Stomach (tissue), 9 donors: Measurements from ENCODE around the gene NPHP4. TPM values are rescaled to one million over a fixed set of nuclear protein-coding genes. Genes with fewer than 3 reads are reported as not detected.

Experiments used
- DNase-seq, 2 donors: peaks; one replicate each; pipeline versions ENCODE4 v3.0.0 to v3.0.0-alpha.2; 2013 to 2019
- H3K27ac ChIP-seq, 5 donors: fragments of 200-600 bp in 4 of 5; sonication (generic) in 4 of 5; one replicate each; pipeline ENCODE4 v1.5.1; 2013 to 2019; ENCODE audit warnings: mild to moderate bottlenecking in 1 of 5, moderate library complexity in 1 of 5
- H3K27me3 ChIP-seq, 3 donors: fragments of 200-600 bp; sonication (generic); one replicate each; pipeline ENCODE4 v1.5.1; 2017 to 2019; ENCODE audit warnings: mixed run types in 1 of 3
- H3K36me3 ChIP-seq, 4 donors: fragments of 200-600 bp; sonication (generic); 1 replicate in 3 of 4; 2 replicates in 1 of 4; pipeline ENCODE4 v1.5.1; 2016 to 2019
- H3K4me1 ChIP-seq, 4 donors: fragments of 200-600 bp; sonication (generic); one replicate each; pipeline ENCODE4 v1.5.1; 2016 to 2019
- H3K4me3 ChIP-seq, 4 donors: fragments of 200-600 bp; sonication (generic) in 3 of 4; one replicate each; pipeline ENCODE4 v1.5.1; 2016 to 2019; ENCODE audit warnings: mild to moderate bottlenecking in 1 of 4
- H3K9me3 ChIP-seq, 4 donors: fragments of 200-600 bp; sonication (generic); one replicate each; pipeline ENCODE4 v1.5.1; 2016 to 2019
- EP300 ChIP-seq: sonication (generic); formaldehyde crosslinking; IDR thresholded peaks from one replicate; pipeline ENCODE4 v1.6.1; 2017; ENCODE audit warnings: antibody characterized with exemption
- POLR2A ChIP-seq, 4 donors: fragments of 450-650 bp; IDR thresholded peaks; one replicate each; pipeline ENCODE4 v1.6.1; 2016; ENCODE audit warnings: antibody characterized with exemption in 4 of 4, control low read depth in 2 of 4, mild to moderate bottlenecking in 1 of 4, moderate library complexity in 1 of 4
- POLR2AphosphoS5 ChIP-seq, 3 donors: sonication (generic); formaldehyde crosslinking; IDR thresholded peaks; one replicate each; pipeline ENCODE4 v1.6.1; 2016; ENCODE audit warnings: antibody characterized with exemption in 3 of 3
- WGBS, 5 donors: extraction: QIAGEN DNeasy Blood & Tissue Kit in 3 of 5; methylation state at CpG; one replicate each; pipeline versions ENCODE4 v1.1.5 to v1.1.7; 2013 to 2018; 5-methylcytosine and 5-hydroxymethylcytosine counted together
- intact Hi-C: fragments of 100-400 bp; cut with DNase I; formaldehyde crosslinking; loops from one replicate; pipeline ENCODE4 v1.15.1; 2023; ENCODE audit warnings: low total_unique reads
- polyA plus RNA-seq, 3 donors: library from polyadenylated mRNA; stranded (reverse); fragments of 200-250 nt; gene quantifications; one replicate each; pipeline ENCODE4 v1.2.3, GENCODE V29; 2013
- total RNA-seq, 5 donors: library from RNA; depleted of rRNA; stranded (reverse); fragments of >200 nt; gene quantifications; one replicate each; pipeline versions ENCODE4 v1.1.0 to v1.2.3, GENCODE V29; 2014 to 2016
- TF ChIP-seq, protein P1 (sequence below), 7 experiments: fragments of 450-650 bp in 4 of 7; fragments of 200-600 bp in 3 of 7; sonication (generic) in 3 of 7; IDR thresholded peaks; one replicate each; pipeline ENCODE4 v1.5.1; 2016 to 2019; ENCODE audit warnings: antibody characterized with exemption in 7 of 7, control low read depth in 2 of 7, mild to moderate bottlenecking in 1 of 7
- donor health status: healthy with polysubstance abuse.
- donor health status: Bipolar disorder and iron deficiency.
- donor health status: healthy.

Gene NPHP4
- total and polyA plus RNA-seq, 8 donors: 1.9 to 29.7 (median 7.3) TPM

DNA sequence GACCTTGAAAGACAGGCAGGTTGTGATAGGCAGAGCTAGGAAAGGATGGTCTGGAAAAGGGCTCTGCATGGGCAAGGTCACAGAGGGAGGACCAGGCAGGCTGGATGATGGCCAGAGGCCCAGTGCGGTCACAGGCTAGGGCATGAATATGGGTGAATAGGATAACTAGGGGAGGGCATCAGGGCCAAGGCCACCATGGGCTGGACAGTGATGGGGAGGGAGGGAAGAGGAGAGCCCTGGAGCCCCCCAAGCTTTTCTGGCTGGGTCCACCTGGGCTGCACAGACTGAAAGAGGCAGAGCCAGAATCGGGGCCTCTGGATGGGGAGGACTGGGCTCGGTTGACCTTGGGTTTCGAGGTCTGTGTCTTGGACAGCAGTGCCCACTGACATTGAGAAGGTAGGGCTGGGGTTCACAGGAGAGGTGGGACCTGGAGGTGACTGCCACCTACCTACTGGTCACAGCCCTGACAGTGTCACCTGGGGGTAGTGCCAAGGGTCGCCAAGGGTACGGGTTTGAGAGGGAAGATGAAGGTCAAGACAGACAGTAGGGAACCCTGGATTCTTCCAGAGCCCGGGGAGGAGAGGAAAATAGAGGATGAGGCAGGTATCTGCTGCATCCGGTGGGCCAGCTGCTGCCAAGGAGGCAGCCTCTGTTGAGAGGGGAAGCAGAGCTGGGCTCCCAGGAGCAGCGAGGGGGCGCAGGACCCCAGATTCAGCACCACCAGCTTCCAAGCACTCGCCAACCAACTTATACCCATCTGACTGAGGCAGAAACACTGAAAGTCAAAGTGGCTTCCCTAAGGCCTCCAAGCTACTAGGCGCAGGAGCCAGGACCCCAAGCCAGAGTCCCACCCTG lies 6.1 kb upstream of the NPHP4 start:
- Histone ChIP-seq H3K4me1 (peaks cover 3 to 20% (median 6%) of the 10 kb centered on the region in 4 donors), H3K27me3 (peaks cover 0 to 24% (median 5%) of the 10 kb centered on the region in 3 donors), H3K36me3 (peaks cover 0 to 4% (median 0%) of the 10 kb centered on the region in 4 donors), H3K4me3 (no peak overlapping the region), H3K27ac (no peak overlapping the region), H3K9me3 (no peaks in the 10 kb centered on the region)
- intact Hi-C loops: loop anchor here (10.0 kb wide), 1 partner anchor 207 kb away; the partner anchor contains the start of gene RNF207
- TF ChIP-seq EP300 (no peak), POLR2AphosphoS5 (IDR thresholded peaks at IDR 0.05) (no peak), POLR2A (IDR thresholded peaks at IDR 0.05) (no peak)
- TF ChIP-seq, protein P1, sequence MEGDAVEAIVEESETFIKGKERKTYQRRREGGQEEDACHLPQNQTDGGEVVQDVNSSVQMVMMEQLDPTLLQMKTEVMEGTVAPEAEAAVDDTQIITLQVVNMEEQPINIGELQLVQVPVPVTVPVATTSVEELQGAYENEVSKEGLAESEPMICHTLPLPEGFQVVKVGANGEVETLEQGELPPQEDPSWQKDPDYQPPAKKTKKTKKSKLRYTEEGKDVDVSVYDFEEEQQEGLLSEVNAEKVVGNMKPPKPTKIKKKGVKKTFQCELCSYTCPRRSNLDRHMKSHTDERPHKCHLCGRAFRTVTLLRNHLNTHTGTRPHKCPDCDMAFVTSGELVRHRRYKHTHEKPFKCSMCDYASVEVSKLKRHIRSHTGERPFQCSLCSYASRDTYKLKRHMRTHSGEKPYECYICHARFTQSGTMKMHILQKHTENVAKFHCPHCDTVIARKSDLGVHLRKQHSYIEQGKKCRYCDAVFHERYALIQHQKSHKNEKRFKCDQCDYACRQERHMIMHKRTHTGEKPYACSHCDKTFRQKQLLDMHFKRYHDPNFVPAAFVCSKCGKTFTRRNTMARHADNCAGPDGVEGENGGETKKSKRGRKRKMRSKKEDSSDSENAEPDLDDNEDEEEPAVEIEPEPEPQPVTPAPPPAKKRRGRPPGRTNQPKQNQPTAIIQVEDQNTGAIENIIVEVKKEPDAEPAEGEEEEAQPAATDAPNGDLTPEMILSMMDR (IDR thresholded peaks at IDR 0.05): no peak
- 90 to 93% (median 91%) methylated on average over 10 to 12 of the region's 12 CpGs for WGBS, 5 donors
- no peak for DNase-seq

DNA sequence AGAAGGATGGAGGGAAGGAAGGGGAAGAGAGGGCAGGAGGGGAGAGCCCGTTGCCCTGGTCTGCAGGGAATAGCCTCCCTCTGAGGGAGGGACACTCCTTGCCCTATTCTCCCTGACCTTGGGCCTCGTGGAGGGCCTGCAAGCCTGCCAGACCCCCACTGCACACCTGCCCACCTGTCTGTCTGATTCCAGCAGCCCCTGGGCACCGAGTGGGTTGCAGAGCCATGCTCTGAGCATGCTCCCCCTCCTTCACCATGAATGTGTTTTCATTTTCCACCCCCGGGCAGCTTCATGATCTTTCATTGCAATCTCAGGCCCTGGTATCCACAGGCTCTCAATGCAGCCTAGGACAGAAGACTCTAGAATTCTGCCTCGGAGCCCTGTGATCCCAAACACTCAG lies 5.1 kb upstream of the NPHP4 start:
- no peak overlapping the region for H3K27ac ChIP-seq
- no peak overlapping the region for H3K4me3 ChIP-seq
- WGBS, 5 donors: 54 to 64% (median 63%) methylated on average over 5 of the region's 5 CpGs
- intact Hi-C loops: loop anchor here (10.0 kb wide), 1 partner anchor 207 kb away; the partner anchor contains the start of gene RNF207
- no peak for TF ChIP-seq POLR2AphosphoS5 (IDR thresholded peaks at IDR 0.05)
- no peak for TF ChIP-seq EP300
- TF ChIP-seq POLR2A (IDR thresholded peaks at IDR 0.05): no peak
- DNase-seq: no peak
- no peaks in the 10 kb centered on the region for H3K9me3 ChIP-seq
- H3K27me3 ChIP-seq: peaks cover 0 to 21% (median 7%) of the 10 kb centered on the region in 3 donors
- peaks cover 9 to 27% (median 13%) of the 10 kb centered on the region in 4 donors for H3K4me1 ChIP-seq
- H3K36me3 ChIP-seq: peaks cover 0 to 4% (median 0%) of the 10 kb centered on the region in 4 donors

DNA sequence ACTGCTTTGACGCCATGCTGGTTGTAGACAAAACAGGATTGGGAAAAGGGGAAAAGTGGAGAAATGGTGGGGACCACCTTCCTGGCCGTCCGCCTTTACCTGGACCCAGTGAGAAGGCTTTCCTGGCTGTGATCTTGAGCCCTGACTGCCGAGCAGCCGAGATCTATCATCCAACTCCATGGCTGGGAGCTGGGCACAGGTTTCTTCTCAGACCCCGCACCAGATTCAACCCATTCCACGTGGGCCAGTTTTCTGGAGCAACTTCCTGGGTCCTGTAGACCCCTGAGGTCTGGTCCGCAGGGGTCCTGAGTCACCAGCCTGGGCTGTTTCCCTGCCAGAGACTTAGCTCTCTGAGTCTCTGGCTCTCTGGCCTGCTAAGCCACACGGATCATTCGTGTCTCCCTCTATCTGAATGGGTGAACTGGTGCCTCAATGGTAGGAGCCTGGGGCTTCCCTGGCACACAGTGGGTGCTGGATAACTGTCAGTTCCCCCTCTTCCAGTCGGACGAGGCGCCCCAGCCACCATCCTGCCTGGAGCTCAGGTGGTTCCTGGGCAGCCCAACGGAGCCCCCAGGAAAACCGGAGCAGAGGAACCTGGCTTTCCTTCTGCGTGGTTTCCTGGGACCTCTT lies 4.5 kb upstream of the NPHP4 start:
- Histone ChIP-seq H3K4me3 (no peak overlapping the region), H3K4me1 (peaks cover 9 to 27% (median 15%) of the 10 kb centered on the region in 4 donors), H3K27ac (no peak overlapping the region), H3K9me3 (no peaks in the 10 kb centered on the region), H3K27me3 (peaks cover 0 to 21% (median 7%) of the 10 kb centered on the region in 3 donors), H3K36me3 (peaks cover 0 to 4% (median 0%) of the 10 kb centered on the region in 4 donors)
- DNase-seq: no peak
- intact Hi-C loops: loop anchor here (10.0 kb wide), 1 partner anchor 208 kb away; the partner anchor contains the start of gene RNF207
- WGBS, 5 donors: 79 to 89% (median 83%) methylated on average over 16 of the region's 16 CpGs
- TF ChIP-seq, protein P1 (IDR thresholded peaks at IDR 0.05): no peak
- TF ChIP-seq EP300: no peak
- TF ChIP-seq POLR2AphosphoS5 (IDR thresholded peaks at IDR 0.05): no peak
- TF ChIP-seq POLR2A (IDR thresholded peaks at IDR 0.05): no peak

GRCh38 chr1:5995871-5996630 lies 3.8 kb upstream of the NPHP4 start:
- no peak overlapping the region for H3K4me3 ChIP-seq
- H3K27ac ChIP-seq: no peak overlapping the region
- no peaks in the 10 kb centered on the region for H3K9me3 ChIP-seq
- H3K4me1 ChIP-seq: peaks cover 12 to 33% (median 21%) of the 10 kb centered on the region in 4 donors
- H3K36me3 ChIP-seq: peaks cover 0 to 4% (median 0%) of the 10 kb centered on the region in 4 donors
- TF ChIP-seq, protein P1 (IDR thresholded peaks at IDR 0.05): no peak
- TF ChIP-seq POLR2AphosphoS5 (IDR thresholded peaks at IDR 0.05): no peak
- TF ChIP-seq POLR2A (IDR thresholded peaks at IDR 0.05): no peak
- no peak for DNase-seq
- WGBS, 5 donors: 91 to 93% (median 92%) methylated on average over 15 to 17 of the region's 17 CpGs
- intact Hi-C loops: loop anchor here (10.0 kb wide), 1 partner anchor 209 kb away; the partner anchor contains the start of gene RNF207
- H3K27me3 ChIP-seq: peaks cover 0 to 21% (median 7%) of the 10 kb centered on the region in 3 donors
